DMS153 treated with DMSO at 0.1 percent for 48 hours (cell line): ENCODE measurements around the gene ATG4D.

Experiments
- DNase-seq: peaks from one replicate; lab custom pipeline; 2025; ENCODE audit not compliant: unreplicated experiment; lab: John Stamatoyannopoulos, UW

ATG4D gene

GRCh38 chr19:10543420-10544241 lies at the start of gene ATG4D:
Gene ATG4D, plus strand, starts transcription at chr19:10543904. Its CDS starts 187 bp downstream, at chr19:10544091.
- peak; percentile 87 for DNase-seq

- no peak for DNase-seq
Measured at GRCh38 chr19:10497371-10497770, 46.3 kb upstream of the ATG4D start.

GRCh38 chr19:10499550-10500246 lies 44.0 kb upstream of the ATG4D start:
- no peak for DNase-seq

- no peak for DNase-seq
Measured at GRCh38 chr19:10500247-10500592, 43.5 kb upstream of the ATG4D start.

- peak; percentile 37 for DNase-seq
Measured at GRCh38 chr19:10501971-10502523, 41.7 kb upstream of the ATG4D start.

GRCh38 chr19:10502524-10503001 lies 41.1 kb upstream of the ATG4D start:
- DNase-seq, result peak; percentile 71

- DNase-seq, result peak; percentile 31
Measured at GRCh38 chr19:10503002-10503789, 40.5 kb upstream of the ATG4D start, which contains the start of gene KEAP1. Gene KEAP1, minus strand, starts transcription at chr19:10503356. Its CDS starts 3,323 bp downstream, at chr19:10500033.

- no peak for DNase-seq
Measured at GRCh38 chr19:10505583-10506229, 38.0 kb upstream of the ATG4D start.

- DNase-seq, result no peak
Measured at GRCh38 chr19:10508036-10508435, 35.7 kb upstream of the ATG4D start.

GRCh38 chr19:10508707-10509106 lies 35.0 kb upstream of the ATG4D start:
- no peak for DNase-seq

- no peak for DNase-seq
Measured at GRCh38 chr19:10510301-10510802, 33.4 kb upstream of the ATG4D start.

- no peak for DNase-seq
Measured at GRCh38 chr19:10513223-10513622, 30.5 kb upstream of the ATG4D start.

GRCh38 chr19:10514211-10515145 lies 29.2 kb upstream of the ATG4D start:
- no peak for DNase-seq

GRCh38 chr19:10516064-10516385 lies 27.7 kb upstream of the ATG4D start:
- no peak for DNase-seq

GRCh38 chr19:10516671-10517286 lies 26.9 kb upstream of the ATG4D start:
- no peak for DNase-seq

GRCh38 chr19:10517361-10517759 lies 26.3 kb upstream of the ATG4D start, which contains the start of gene S1PR5:
Gene S1PR5, minus strand, starts transcription at chr19:10517447. Its CDS starts 2,436 bp downstream, at chr19:10515011.
- DNase-seq, result no peak

GRCh38 chr19:10517760-10518443 lies 25.8 kb upstream of the ATG4D start:
- DNase-seq, result no peak
